Transverse colon (tissue), 4 donors: Measurements from ENCODE around the gene UROC1. TPM values are rescaled to one million over a fixed set of nuclear protein-coding genes. Genes with fewer than 3 reads are reported as not detected.

Experiments used
- DNase-seq: peaks from one replicate; pipeline ENCODE4 v3.0.0-alpha.2; 2019
- H3K27ac ChIP-seq, 4 donors: fragments of 200-600 bp; sonication (generic); 2 replicates each; pipeline ENCODE4 v1.5.1; 2016 to 2018; ENCODE audit warnings: inconsistent platforms in 4 of 4
- H3K27me3 ChIP-seq: fragments of 200-600 bp; sonication (generic); 2 replicates; pipeline ENCODE4 v1.5.1; 2017; ENCODE audit warnings: inconsistent platforms
- H3K36me3 ChIP-seq, 4 donors: fragments of 200-600 bp; sonication (generic); 2 replicates each; pipeline ENCODE4 v1.5.1; 2017 to 2019; ENCODE audit warnings: inconsistent platforms in 4 of 4
- H3K4me1 ChIP-seq, 4 donors: fragments of 200-600 bp; sonication (generic); 2 replicates each; pipeline ENCODE4 v1.5.1; 2017 to 2020; ENCODE audit warnings: inconsistent platforms in 4 of 4
- H3K4me3 ChIP-seq, 4 donors: fragments of 200-600 bp; sonication (generic); 1 replicate in 1 of 4; 2 replicates in 3 of 4; pipeline versions ENCODE4 v1.5.1 to v1.6.1; 2017 to 2019; ENCODE audit warnings: inconsistent platforms in 4 of 4
- H3K9me3 ChIP-seq, 2 donors: fragments of 200-600 bp; sonication (generic); 2 replicates each; pipeline ENCODE4 v1.5.1; 2017 to 2019; ENCODE audit warnings: inconsistent platforms in 2 of 2
- CTCF ChIP-seq, 5 experiments: fragments of 200-600 bp in 3 of 5; fragments of 450-650 bp in 2 of 5; sonication (generic) in 3 of 5; IDR thresholded peaks; 1 replicate in 2 of 5; 2 replicates in 3 of 5; pipeline ENCODE4 v1.5.1; 2016 to 2017; ENCODE audit warnings: antibody characterized with exemption in 5 of 5, inconsistent platforms in 3 of 5, mild to moderate bottlenecking in 2 of 5, moderate library complexity in 1 of 5
- EP300 ChIP-seq: sonication (generic); formaldehyde crosslinking; IDR thresholded peaks from one replicate; pipeline ENCODE4 v1.6.1; 2017; ENCODE audit warnings: antibody characterized with exemption, low read depth
- POLR2A ChIP-seq: fragments of 450-650 bp; IDR thresholded peaks from one replicate; pipeline ENCODE4 v1.6.1; 2016; ENCODE audit warnings: antibody characterized with exemption, mild to moderate bottlenecking, moderate library complexity
- POLR2AphosphoS5 ChIP-seq, 3 donors: sonication (generic); formaldehyde crosslinking; IDR thresholded peaks; one replicate each; pipeline ENCODE4 v1.6.1; 2016; ENCODE audit warnings: antibody characterized with exemption in 3 of 3
- WGBS, 2 donors: methylation state at CpG; one replicate each; pipeline ENCODE4 v1.1.5; 2018; ENCODE audit warnings: low coverage in 1 of 2; 5-methylcytosine and 5-hydroxymethylcytosine counted together
- in situ Hi-C, 4 donors: fragments of 200-750 bp; cut with MboI; loops; one replicate each; pipeline versions ENCODE4 v1.15.0 to v1.15.1; 2017; ENCODE audit warnings: low sequenced_read_pairs in 3 of 4, low pct_ligation_motif_present in 1 of 4, low pct_unique_long_range_greater_than_20kb in 1 of 4
- intact Hi-C: fragments of 100-400 bp; cut with DNase I; formaldehyde crosslinking; loops from one replicate; pipeline ENCODE4 v1.15.1; 2023; ENCODE audit warnings: low total_unique reads
- total RNA-seq, 4 donors: library from RNA; depleted of rRNA; stranded (reverse); fragments of >200 nt; gene quantifications; one replicate each; pipeline ENCODE4 v1.1.0, GENCODE V29; 2016

Gene UROC1
- total RNA-seq, 4 donors from 2014 or later = not detected

GRCh38 chr3:126447456-126448106 lies 70.0 kb downstream of the UROC1 start:
- in situ Hi-C loops = no loop called here
- H3K4me3 ChIP-seq = no peak overlapping the region
- H3K36me3 ChIP-seq = peaks cover 0 to 16% (median 0%) of the 10 kb centered on the region in 4 donors

DNA sequence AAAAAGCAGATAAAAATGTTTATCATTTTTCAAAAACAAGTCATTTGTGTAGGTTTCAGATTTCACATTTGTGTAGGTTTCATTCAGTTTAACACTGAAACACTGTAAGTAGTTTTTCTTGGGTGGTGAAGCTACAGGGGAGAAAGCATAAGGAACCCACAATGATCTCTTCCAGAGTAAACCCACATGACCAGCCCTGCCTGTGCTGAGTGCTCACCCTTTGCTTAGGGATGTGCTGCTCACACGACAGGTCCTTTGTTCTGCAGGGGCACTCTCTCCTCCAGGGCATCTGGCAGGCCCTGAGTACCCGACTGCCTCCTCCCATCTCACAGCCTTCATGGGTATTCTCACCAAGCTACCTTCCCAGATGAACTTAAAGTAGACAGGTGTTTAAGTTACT lies 70.8 kb downstream of the UROC1 start:
- intact Hi-C loops (no loop called here), in situ Hi-C loops (no loop called here)
- Histone ChIP-seq H3K36me3 (peaks cover 0 to 16% (median 0%) of the 10 kb centered on the region in 4 donors), H3K27me3 (no peaks in the 10 kb centered on the region), H3K4me3 (no peak overlapping the region), H3K9me3 (no peaks in the 10 kb centered on the region), H3K4me1 (no peaks in the 10 kb centered on the region), H3K27ac (no peak overlapping the region)
- no peak for DNase-seq
- 40 to 77% methylated on average over 1 to 2 of the region's 2 CpGs for WGBS, 2 donors
- TF ChIP-seq CTCF (IDR thresholded peaks at IDR 0.05) = no peak
- no peak for TF ChIP-seq POLR2A
- no peak for TF ChIP-seq POLR2AphosphoS5 (IDR thresholded peaks at IDR 0.05)
- no peak for TF ChIP-seq EP300

More at GRCh38 chr3:126447456-126448106, 70.0 kb downstream of the UROC1 start:
- Histone ChIP-seq H3K9me3 (no peaks in the 10 kb centered on the region), H3K27me3 (no peaks in the 10 kb centered on the region), H3K27ac (no peak overlapping the region), H3K4me1 (no peaks in the 10 kb centered on the region)
- WGBS, 2 donors = 77 to 100% methylated on average over 1 to 12 of the region's 12 CpGs
- no peak for DNase-seq
- intact Hi-C loops = no loop called here
- TF ChIP-seq POLR2A = no peak

DNA sequence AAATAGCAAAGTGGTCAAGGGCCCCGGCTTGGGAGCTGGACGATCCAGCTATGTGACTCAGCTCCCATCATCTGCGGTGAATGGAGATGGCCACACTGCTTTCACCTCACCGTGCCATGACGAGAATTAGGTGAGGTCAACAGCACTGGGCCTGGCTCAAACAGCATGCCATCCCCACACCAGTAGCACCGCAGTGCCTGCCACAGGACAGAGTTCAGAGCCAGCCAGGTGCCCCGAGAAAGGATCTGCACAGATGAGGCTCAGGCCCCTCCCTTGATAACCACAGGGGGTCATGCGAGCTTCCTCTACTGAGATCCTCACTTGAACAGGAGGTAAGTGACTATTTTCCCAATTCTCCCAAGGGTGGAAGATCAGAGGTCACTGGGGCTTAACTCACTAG lies 71.3 kb downstream of the UROC1 start:
- no peak for DNase-seq

GRCh38 chr3:126445506-126445905 lies 72.1 kb downstream of the UROC1 start:
- intact Hi-C loops = no loop called here
- Histone ChIP-seq H3K27ac (no peak overlapping the region), H3K27me3 (no peaks in the 10 kb centered on the region), H3K4me3 (no peak overlapping the region), H3K36me3 (peaks cover 0 to 16% (median 0%) of the 10 kb centered on the region in 4 donors), H3K9me3 (no peaks in the 10 kb centered on the region), H3K4me1 (no peaks in the 10 kb centered on the region)
- DNase-seq = no peak
- WGBS, 2 donors = 69% methylated on average over 5 of the region's 5 CpGs; no CpG with 5 or more reads in 1 of the 2 donors
- in situ Hi-C loops = no loop called here
- TF ChIP-seq POLR2AphosphoS5 (IDR thresholded peaks at IDR 0.05) (no peak), EP300 (no peak), CTCF (IDR thresholded peaks at IDR 0.05) (no peak), POLR2A (no peak)

More for the DNA sequence above, 71.3 kb downstream of the UROC1 start:
- Histone ChIP-seq H3K4me1 (no peaks in the 10 kb centered on the region), H3K4me3 (no peak overlapping the region), H3K27ac (no peak overlapping the region), H3K36me3 (peaks cover 0 to 16% (median 0%) of the 10 kb centered on the region in 4 donors), H3K27me3 (no peaks in the 10 kb centered on the region), H3K9me3 (no peaks in the 10 kb centered on the region)
- intact Hi-C loops = no loop called here
- TF ChIP-seq POLR2A (no peak), EP300 (no peak), CTCF (IDR thresholded peaks at IDR 0.05) (no peak), POLR2AphosphoS5 (IDR thresholded peaks at IDR 0.05) (no peak)
- WGBS, 2 donors = 94% methylated on average over 8 of the region's 8 CpGs; no CpG with 5 or more reads in 1 of the 2 donors
- in situ Hi-C loops = no loop called here
